GM23248 (cell line): ENCODE results near the gene SYT6. TPM values are rescaled to one million over a fixed set of nuclear protein-coding genes. Genes with fewer than 3 reads are reported as not detected.
"Not testable (repeated sequence)": the region's sequence is repeated elsewhere in the genome, so short reads cannot be mapped to it uniquely, and the experiment has no call there.

Experiments used
- DNase-seq: peaks from one replicate; pipeline ENCODE4 v3.0.0-alpha.2; 2015
- H2AFZ ChIP-seq: fragments of 200-600 bp; sonication (generic); 2 replicates; pipeline ENCODE4 v1.6.1; 2016; ENCODE audit warnings: antibody characterized with exemption
- H3F3A ChIP-seq: fragments of 200-600 bp; sonication (generic); 2 replicates; pipeline ENCODE4 v1.6.1; 2016; ENCODE audit warnings: mild to moderate bottlenecking, antibody characterized with exemption, mixed run types; ENCODE audit not compliant: insufficient read depth
- H3K27ac ChIP-seq: fragments of 200-600 bp; sonication (generic); 2 replicates; pipeline ENCODE4 v1.5.1; 2016; ENCODE audit warnings: mild to moderate bottlenecking
- H3K27me3 ChIP-seq: fragments of 200-600 bp; sonication (generic); replicated peaks from 2 replicates; pipeline ENCODE4 v1.6.1; 2016; ENCODE audit warnings: mild to moderate bottlenecking; ENCODE audit not compliant: insufficient read depth
- H3K36me3 ChIP-seq: fragments of 200-600 bp; sonication (generic); 2 replicates; pipeline ENCODE4 v1.6.1; 2016; ENCODE audit warnings: low read depth, mild to moderate bottlenecking
- H3K4me1 ChIP-seq: fragments of 200-600 bp; sonication (generic); 2 replicates; pipeline ENCODE4 v1.6.1; 2016; ENCODE audit warnings: mild to moderate bottlenecking; ENCODE audit not compliant: insufficient read depth
- H3K4me2 ChIP-seq: fragments of 200-600 bp; sonication (generic); one replicate; pipeline ENCODE4 v1.6.1; 2016; ENCODE audit warnings: mild to moderate bottlenecking; ENCODE audit not compliant: unreplicated experiment
- H3K4me3 ChIP-seq: fragments of 200-600 bp; sonication (generic); 2 replicates; pipeline ENCODE4 v1.5.1; 2016; ENCODE audit warnings: mild to moderate bottlenecking
- H3K79me2 ChIP-seq: fragments of 200-600 bp; sonication (generic); 2 replicates; pipeline ENCODE4 v1.6.1; 2016; ENCODE audit warnings: mild to moderate bottlenecking; ENCODE audit not compliant: insufficient read depth
- H3K9ac ChIP-seq: fragments of 200-600 bp; sonication (generic); 2 replicates; pipeline ENCODE4 v1.6.1; 2016; ENCODE audit warnings: mild to moderate bottlenecking
- H3K9me2 ChIP-seq: fragments of 200-600 bp; sonication (generic); 2 replicates; pipeline ENCODE4 v1.6.1; 2016; ENCODE audit warnings: mixed run types, mild to moderate bottlenecking, moderate library complexity; ENCODE audit not compliant: insufficient read depth
- H3K9me3 ChIP-seq: fragments of 200-600 bp; sonication (generic); one replicate; pipeline ENCODE4 v1.6.1; 2017; ENCODE audit warnings: low read depth
- H4K20me1 ChIP-seq: fragments of 200-600 bp; sonication (generic); 2 replicates; pipeline ENCODE4 v1.6.0; 2016; ENCODE audit not compliant: insufficient read depth
- EZH2 ChIP-seq: fragments of 200-600 bp; sonication (generic); IDR thresholded peaks from 2 replicates; pipeline ENCODE4 v1.6.1; 2018; ENCODE audit warnings: antibody characterized with exemption, mild to moderate bottlenecking; ENCODE audit not compliant: insufficient read depth, poor library complexity, severe bottlenecking
- EZH2phosphoT487 ChIP-seq: fragments of 200-600 bp; sonication (generic); IDR thresholded peaks from 2 replicates; pipeline ENCODE4 v1.6.1; 2018; ENCODE audit warnings: antibody characterized with exemption, moderate library complexity, mild to moderate bottlenecking, low read depth; ENCODE audit not compliant: insufficient read depth
- WGBS, 2 experiments: methylation state at CpG; one replicate each; pipeline ENCODE4 v1.1.6; 2015 to 2017; ENCODE audit warnings: low lambda C conversion rate in 2 of 2, low coverage in 1 of 2; ENCODE audit errors: missing lambda C conversion rate in 2 of 2; 5-methylcytosine and 5-hydroxymethylcytosine counted together
- in situ Hi-C: fragments of 300-500 bp; cut with MboI; formaldehyde crosslinking; loops from 2 replicates; pipeline ENCODE4 v1.15.0; 2020
- polyA plus RNA-seq: library from polyadenylated mRNA; unstranded; fragments of >200 nt; fragmentation: Nextera tagmentation; extraction: Ambion mirVana; gene quantifications from 2 replicates; pipeline ENCODE4 v1.2.1, GENCODE V29; 2016
- total RNA-seq: library from RNA; depleted of rRNA; stranded (reverse); fragments of >200 nt; shearing (Covaris generic); gene quantifications from 2 replicates; pipeline ENCODE4 v1.2.3, GENCODE V29; 2014

SYT6 gene
- total and polyA plus RNA-seq, 2 experiments from 2014 or later = not detected

DNA sequence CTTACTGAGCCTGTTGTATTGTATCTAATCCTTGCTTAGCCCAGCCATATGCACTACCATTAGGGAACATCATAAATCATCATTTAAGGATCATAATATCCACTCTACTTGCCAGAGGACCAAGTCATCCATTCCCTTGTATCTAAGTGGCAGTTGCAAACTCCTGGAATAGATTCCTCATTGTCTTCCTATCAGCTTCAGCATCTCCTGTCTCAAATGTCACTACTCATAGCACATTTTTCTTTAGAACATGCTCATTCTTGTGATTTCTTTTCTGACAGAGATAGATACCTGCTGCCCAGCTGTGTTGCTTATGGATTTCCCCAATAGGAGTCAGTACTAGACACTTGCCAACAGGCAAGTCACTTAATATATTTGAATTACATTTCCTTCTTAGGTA lies 90.1 kb downstream of the SYT6 start:
- in situ Hi-C loops = no loop called here

DNA sequence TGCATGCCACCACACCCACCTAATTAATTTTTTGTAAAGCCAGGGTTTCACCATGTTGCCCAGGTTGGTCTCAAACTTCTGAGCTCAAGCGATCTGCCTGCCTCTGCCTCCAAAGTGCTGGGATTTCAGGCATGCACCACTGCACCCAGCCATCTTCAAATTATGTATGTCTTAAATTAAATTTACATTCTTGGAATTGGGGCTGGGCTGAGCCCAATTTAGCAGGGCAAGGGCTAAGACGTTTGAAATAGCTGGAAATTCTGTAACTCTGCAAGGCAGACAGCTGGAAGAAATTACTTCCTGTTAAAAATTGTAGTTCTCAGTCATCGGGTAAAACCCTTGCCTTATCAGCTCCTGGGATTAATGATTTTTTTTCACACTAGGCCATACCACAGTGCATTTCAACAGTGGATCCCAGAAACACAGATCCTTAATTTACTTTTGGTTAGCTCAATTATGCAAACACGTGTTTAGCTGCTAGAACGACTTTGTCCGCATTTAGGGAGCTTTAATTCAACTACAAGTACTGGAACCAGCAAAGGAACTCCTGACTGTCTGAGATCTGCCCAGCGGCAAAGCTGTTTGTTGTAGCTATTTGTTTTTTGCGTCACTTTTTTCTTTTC lies 91.1 kb downstream of the SYT6 start:
- Histone ChIP-seq H3K36me3 (no peaks in the 10 kb centered on the region), H3K4me1 (no peaks in the 10 kb centered on the region), H3K27ac (no peak overlapping the region), H3K27me3 (peaks cover 12% of the 10 kb centered on the region), H2AFZ (no peak overlapping the region), H3K9ac (no peak overlapping the region), H3K9me2 (no peaks in the 10 kb centered on the region), H3K4me3 (no peak overlapping the region), H3F3A (no peaks in the 10 kb centered on the region), H4K20me1 (no peaks in the 10 kb centered on the region), H3K4me2 (no peak overlapping the region), H3K79me2 (no peaks in the 10 kb centered on the region), H3K9me3 (no peaks in the 10 kb centered on the region)
- in situ Hi-C loops = no loop called here
- DNase-seq = peak; percentile 9
- TF ChIP-seq EZH2 (no peak), EZH2phosphoT487 (no peak)
- 13 to 15% methylated on average over 8 of the region's 8 CpGs for WGBS, 2 experiments

More for the DNA sequence above, 90.1 kb downstream of the SYT6 start:
- Histone ChIP-seq H3K27me3 (peaks cover 12% of the 10 kb centered on the region), H3K9me3 (no peaks in the 10 kb centered on the region), H3K4me3 (no peak overlapping the region), H3F3A (no peaks in the 10 kb centered on the region), H3K4me2 (no peak overlapping the region), H3K36me3 (no peaks in the 10 kb centered on the region), H2AFZ (no peak overlapping the region), H3K9me2 (no peaks in the 10 kb centered on the region), H3K79me2 (no peaks in the 10 kb centered on the region), H3K27ac (no peak overlapping the region), H4K20me1 (no peaks in the 10 kb centered on the region), H3K9ac (no peak overlapping the region), H3K4me1 (no peaks in the 10 kb centered on the region)
- TF ChIP-seq EZH2 = no peak
- DNase-seq = no peak

DNA sequence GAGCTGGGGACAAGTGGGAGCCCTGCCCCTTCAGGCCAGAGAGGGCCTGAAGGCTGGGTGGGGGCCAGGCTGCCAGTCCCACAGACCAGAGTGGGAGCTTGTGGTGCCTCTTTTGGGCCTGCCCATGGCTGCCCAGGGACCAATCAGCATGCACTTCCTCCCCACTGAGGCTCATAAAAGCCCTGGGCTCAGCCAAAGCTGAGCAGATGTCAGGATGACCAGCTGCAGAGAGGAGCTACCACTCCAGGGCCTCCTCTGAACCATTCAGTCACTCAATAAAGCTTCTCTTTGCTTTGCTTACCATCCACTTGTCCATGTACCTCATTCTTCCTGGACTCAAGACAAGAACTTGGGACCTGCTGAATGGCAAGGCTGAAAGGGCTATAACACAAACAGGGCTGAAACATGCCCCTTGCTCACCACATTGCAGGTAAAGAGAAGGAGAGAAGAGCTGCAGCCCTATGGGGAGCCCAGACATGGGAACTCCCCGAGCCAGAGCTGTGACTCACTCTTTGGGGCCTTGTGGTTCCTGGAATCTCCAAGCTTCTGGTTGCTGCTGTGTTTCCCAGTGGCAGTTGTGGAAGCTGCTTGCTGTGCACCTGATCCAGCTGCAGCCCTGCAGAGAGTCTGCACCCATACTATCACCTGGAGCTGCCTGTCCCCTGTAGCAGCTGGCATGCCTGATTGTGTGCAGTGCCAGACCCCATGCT lies 92.4 kb downstream of the SYT6 start:
- H3K79me2 ChIP-seq = no peaks in the 10 kb centered on the region
- H3K9me3 ChIP-seq = no peaks in the 10 kb centered on the region
- H3K4me1 ChIP-seq = no peaks in the 10 kb centered on the region
- in situ Hi-C loops = no loop called here
- no peak overlapping the region for H2AFZ ChIP-seq
- H4K20me1 ChIP-seq = no peaks in the 10 kb centered on the region
- 14 to 25% methylated on average over 1 of the region's 1 CpG for WGBS, 2 experiments
- H3K9ac ChIP-seq = no peak overlapping the region
- no peaks in the 10 kb centered on the region for H3K36me3 ChIP-seq
- no peaks in the 10 kb centered on the region for H3F3A ChIP-seq
- H3K4me2 ChIP-seq = no peak overlapping the region
- no peak overlapping the region for H3K27ac ChIP-seq
- H3K27me3 ChIP-seq = peaks cover 12% of the 10 kb centered on the region
- no peak for TF ChIP-seq EZH2
- TF ChIP-seq EZH2phosphoT487 = no peak
- no peaks in the 10 kb centered on the region for H3K9me2 ChIP-seq
- no peak overlapping the region for H3K4me3 ChIP-seq
- peak; percentile 28 for DNase-seq

DNA sequence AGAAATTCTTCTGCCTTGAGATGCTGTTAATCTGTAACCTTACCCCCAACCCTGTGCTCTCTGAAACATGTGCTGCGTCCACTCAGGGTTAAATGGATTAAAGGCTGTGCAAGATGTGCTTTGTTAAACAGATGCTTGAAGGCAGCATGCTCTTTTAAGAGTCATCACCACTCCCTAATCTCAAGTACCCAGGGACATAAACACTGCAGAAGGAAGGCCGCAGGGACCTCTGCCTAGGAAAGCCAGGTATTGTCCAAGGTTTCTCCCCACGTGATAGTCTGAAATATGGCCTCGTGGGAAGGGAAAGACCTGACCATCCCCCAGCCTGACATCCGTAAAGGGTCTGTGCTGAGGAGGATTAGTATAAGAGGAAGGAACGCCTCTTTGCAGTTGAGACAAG lies 95.4 kb downstream of the SYT6 start:
- in situ Hi-C loops, H3K4me1 ChIP-seq, H3K36me3 ChIP-seq, H3K9me3 ChIP-seq, H3F3A ChIP-seq, H3K79me2 ChIP-seq, H3K9ac ChIP-seq, H4K20me1 ChIP-seq, H3K4me3 ChIP-seq, H3K4me2 ChIP-seq, H2AFZ ChIP-seq, H3K27ac ChIP-seq, H3K9me2 ChIP-seq, DNase-seq: not testable (repeated sequence)
- WGBS, 2 experiments = 20 to 26% methylated on average over 6 of the region's 6 CpGs
- 0 out of 2 replicates have a peak, but pooled peaks cover 16% of the 10 kb centered on the region for H3K27me3 ChIP-seq

GRCh38 chr1:114054148-114054547 lies 99.5 kb downstream of the SYT6 start:
- Histone ChIP-seq H3K27ac (no peak overlapping the region), H3K4me1 (no peaks in the 10 kb centered on the region), H3K9me2 (no peaks in the 10 kb centered on the region), H3K27me3 (peaks cover 27% of the 10 kb centered on the region; the same call in 1 of the 2 replicates), H2AFZ (no peak overlapping the region), H3K9ac (no peak overlapping the region), H3K9me3 (no peaks in the 10 kb centered on the region), H3K4me2 (no peak overlapping the region), H3K79me2 (no peaks in the 10 kb centered on the region), H3K36me3 (no peaks in the 10 kb centered on the region), H4K20me1 (no peaks in the 10 kb centered on the region), H3K4me3 (no peak overlapping the region), H3F3A (no peaks in the 10 kb centered on the region)
- in situ Hi-C loops = no loop called here
- 75 to 81% methylated on average over 2 of the region's 2 CpGs for WGBS, 2 experiments
- no peak for DNase-seq
- TF ChIP-seq EZH2phosphoT487 (no peak), EZH2 (no peak)
